Naive B cell (primary cell): ENCODE results near the gene PDE6G. TPM values are rescaled to one million over a fixed set of nuclear protein-coding genes. Genes with fewer than 3 reads are reported as not detected.

Experiments used
- ATAC-seq, 2 donors: fragments of 150-1000 bp; cut with Tn5 transposase; 2 replicates each; pipeline ENCODE4 v1.10.0; 2021; ENCODE audit warnings: low read depth in 2 of 2, mild to moderate bottlenecking in 2 of 2, moderate library complexity in 2 of 2
- DNase-seq: peaks from one replicate; pipeline ENCODE4 v3.0.0; 2022
- H3K27ac Mint-ChIP-seq, 6 donors: one replicate each; pipeline ENCODE4 v1.8.0; 2020 to 2022; ENCODE audit warnings: mild to moderate bottlenecking in 6 of 6, mixed read lengths in 6 of 6, moderate library complexity in 5 of 6, inconsistent platforms in 2 of 6
- H3K27me3 Mint-ChIP-seq, 3 donors: one replicate each; pipeline ENCODE4 v1.8.0; 2021 to 2022; ENCODE audit warnings: mixed read lengths in 3 of 3, mild to moderate bottlenecking in 1 of 3
- H3K36me3 Mint-ChIP-seq, 2 donors: one replicate each; pipeline ENCODE4 v1.8.0; 2020 to 2022; ENCODE audit warnings: mixed read lengths in 2 of 2, inconsistent platforms in 1 of 2, mild to moderate bottlenecking in 1 of 2
- H3K4me1 Mint-ChIP-seq, 3 donors: one replicate each; pipeline ENCODE4 v1.8.0; 2020 to 2022; ENCODE audit warnings: mixed read lengths in 3 of 3, inconsistent platforms in 1 of 3, mild to moderate bottlenecking in 1 of 3, moderate library complexity in 1 of 3
- H3K4me3 Mint-ChIP-seq, 8 donors: one replicate each; pipeline ENCODE4 v1.8.0; 2020 to 2022; ENCODE audit warnings: mild to moderate bottlenecking in 8 of 8, mixed read lengths in 8 of 8, moderate library complexity in 8 of 8, inconsistent platforms in 2 of 8
- H3K9me3 Mint-ChIP-seq, 7 donors: one replicate each; pipeline ENCODE4 v1.8.0; 2020 to 2022; ENCODE audit warnings: mixed read lengths in 7 of 7, mild to moderate bottlenecking in 5 of 7, inconsistent platforms in 2 of 7, moderate library complexity in 1 of 7
- polyA plus RNA-seq, 6 donors: library from polyadenylated mRNA; unstranded; fragments of 300-500 nt; fragmentation: Illumina TruSeq; gene quantifications; one replicate each; pipeline ENCODE4 v1.2.3, GENCODE V29; 2021; ENCODE audit warnings: low read depth in 6 of 6

Gene PDE6G
- polyA plus RNA-seq, 6 donors from 2014 or later = 2.1 to 16.1 (median 5.1) TPM

DNA sequence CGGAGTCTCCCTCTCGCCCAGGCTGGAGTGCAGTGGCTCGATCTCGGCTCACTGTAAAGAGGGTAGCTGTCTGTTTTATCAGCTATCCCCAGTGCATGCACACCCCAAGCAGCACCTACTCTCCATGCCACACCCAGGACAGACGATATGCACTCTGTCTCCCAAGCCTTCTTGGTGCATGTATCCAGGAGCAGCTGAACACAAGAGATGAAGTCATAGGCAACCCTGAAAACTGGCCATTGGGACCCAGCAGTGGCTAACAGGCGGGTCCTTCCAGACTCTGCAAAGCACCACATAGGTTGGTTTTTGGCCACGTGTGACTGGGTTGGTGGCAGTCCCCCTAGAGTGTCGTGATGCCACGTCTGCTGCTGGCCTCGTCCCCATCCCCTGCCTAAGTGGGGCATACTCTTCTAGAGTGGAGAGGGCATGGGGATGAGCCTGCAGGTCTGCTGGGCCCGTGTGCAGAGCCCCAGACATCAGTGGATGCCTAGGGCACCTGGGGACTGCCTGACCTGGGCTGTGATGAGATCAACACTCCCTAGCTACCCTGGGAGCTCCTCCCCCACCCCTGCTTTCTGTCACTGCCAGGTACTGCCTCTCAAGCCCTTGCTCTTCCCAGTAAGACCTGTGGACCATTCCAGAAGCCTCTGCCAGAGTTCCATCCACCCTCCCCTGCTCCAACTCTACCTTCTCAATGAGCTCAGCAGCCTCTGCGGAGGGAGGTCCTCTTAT, 9.3 kb downstream of the PDE6G start:
- DNase-seq (no peak), ATAC-seq (no peak)
- peaks cover 0 to 4% (median 0%) of the 10 kb centered on the region in 7 donors for H3K9me3 Mint-ChIP-seq
- no peak overlapping the region for H3K4me3 Mint-ChIP-seq
- H3K4me1 Mint-ChIP-seq = peaks cover 0 to 5% (median 2%) of the 10 kb centered on the region in 3 donors
- no peak overlapping the region for H3K27ac Mint-ChIP-seq
- peaks cover 9 to 39% (median 18%) of the 10 kb centered on the region in 3 donors for H3K27me3 Mint-ChIP-seq
- H3K36me3 Mint-ChIP-seq = no peaks in the 10 kb centered on the region

- DNase-seq (no peak), ATAC-seq (no peak)
- Mint-ChIP-seq H3K36me3 (no peaks in the 10 kb centered on the region), H3K4me3 (no peak overlapping the region), H3K4me1 (no peaks in the 10 kb centered on the region), H3K27me3 (peaks cover 9 to 26% (median 11%) of the 10 kb centered on the region in 3 donors), H3K9me3 (peaks cover 0 to 4% (median 0%) of the 10 kb centered on the region in 7 donors), H3K27ac (no peak overlapping the region)
These were observed 11.1 kb downstream of the PDE6G start for GRCh38 chr17:81644976-81645952.

- DNase-seq = no peak
- H3K36me3 Mint-ChIP-seq = no peaks in the 10 kb centered on the region
These were observed 11.8 kb downstream of the PDE6G start for GRCh38 chr17:81644496-81644895.

DNA sequence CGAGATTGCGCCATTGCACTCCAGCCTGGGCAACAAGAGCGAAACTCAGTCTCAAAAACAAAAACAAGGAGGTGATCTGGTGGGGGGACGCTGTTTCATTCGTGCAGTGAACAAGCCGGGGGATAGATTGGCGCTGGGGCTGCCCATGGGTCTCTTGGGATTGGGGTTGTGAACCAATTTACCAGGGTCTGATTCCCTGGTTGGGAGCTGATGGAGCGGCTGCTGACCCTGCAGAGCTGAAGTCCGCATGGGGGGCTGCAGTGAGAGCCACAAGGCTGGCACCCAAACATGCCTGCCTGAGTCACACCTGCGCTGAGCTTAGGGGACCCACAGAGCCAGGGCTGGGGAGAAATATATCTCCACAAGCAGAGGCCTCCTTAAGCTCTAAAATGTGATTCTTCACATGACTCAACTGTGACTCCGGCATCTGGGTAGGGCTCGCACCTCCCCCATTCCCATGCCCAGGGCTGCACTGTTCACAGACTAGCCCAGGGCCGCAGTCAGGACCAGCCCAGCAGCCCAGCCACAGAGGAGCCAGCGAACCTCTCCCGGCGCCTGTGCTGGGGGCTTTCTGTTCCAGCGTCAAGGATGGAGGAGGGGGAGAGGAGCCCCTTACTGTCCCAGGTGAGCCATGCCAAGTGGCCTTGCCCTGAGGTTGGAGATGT, 14.4 kb downstream of the PDE6G start:
- H3K9me3 Mint-ChIP-seq = no peaks in the 10 kb centered on the region
- H3K27me3 Mint-ChIP-seq = peaks cover 0 to 3% (median 2%) of the 10 kb centered on the region in 3 donors
- peaks cover 0 to 5% (median 3%) of the 10 kb centered on the region in 3 donors for H3K4me1 Mint-ChIP-seq
- ATAC-seq (no peak), DNase-seq (no peak)
- H3K36me3 Mint-ChIP-seq = no peaks in the 10 kb centered on the region
- no peak overlapping the region for H3K27ac Mint-ChIP-seq
- H3K4me3 Mint-ChIP-seq = peak overlapping the region in 1 of 8 donors; percentile 49

More at GRCh38 chr17:81644496-81644895, 11.8 kb downstream of the PDE6G start:
- peaks cover 0 to 4% (median 0%) of the 10 kb centered on the region in 7 donors for H3K9me3 Mint-ChIP-seq
- ATAC-seq = no peak
- H3K27me3 Mint-ChIP-seq = peaks cover 9 to 21% (median 11%) of the 10 kb centered on the region in 3 donors
- no peak overlapping the region for H3K4me3 Mint-ChIP-seq
- H3K4me1 Mint-ChIP-seq = no peaks in the 10 kb centered on the region
- no peak overlapping the region for H3K27ac Mint-ChIP-seq

GRCh38 chr17:81640011-81640410, 16.3 kb downstream of the PDE6G start:
- Mint-ChIP-seq H3K4me3 (peak overlapping the region in 1 of 8 donors; percentile 22), H3K27ac (no peak overlapping the region), H3K4me1 (peaks cover 4 to 15% (median 12%) of the 10 kb centered on the region in 3 donors), H3K36me3 (no peaks in the 10 kb centered on the region), H3K9me3 (no peaks in the 10 kb centered on the region), H3K27me3 (no peaks in the 10 kb centered on the region)
- ATAC-seq = no peak
- DNase-seq = no peak

DNA sequence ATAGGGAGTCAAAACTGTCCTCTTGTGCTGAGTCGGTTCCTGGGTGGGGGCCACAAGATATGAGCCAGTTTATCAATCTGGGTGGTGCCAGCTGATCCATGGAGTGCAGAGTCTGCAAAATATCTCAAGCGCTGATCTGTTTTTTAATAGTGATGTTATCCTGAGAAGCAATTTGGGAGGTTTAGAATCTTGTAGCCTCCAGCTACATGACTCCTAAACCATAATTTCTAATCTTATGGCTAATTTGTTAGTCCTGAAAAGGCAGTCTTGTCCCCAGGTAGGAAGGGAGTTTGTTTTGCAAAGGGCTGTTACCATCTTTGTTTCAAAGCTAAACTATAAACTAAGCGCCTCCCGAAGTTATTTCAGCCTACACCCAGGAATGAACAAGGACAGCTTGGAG, 17.7 kb downstream of the PDE6G start:
- Mint-ChIP-seq H3K27me3 (no peaks in the 10 kb centered on the region), H3K36me3 (no peaks in the 10 kb centered on the region), H3K27ac (peak overlapping the region in 1 of 6 donors; percentile 88), H3K4me3 (peak overlapping the region in 5 of 8 donors; percentile 6 to 76 (median 53)), H3K4me1 (peaks cover 4 to 21% (median 12%) of the 10 kb centered on the region in 3 donors), H3K9me3 (no peaks in the 10 kb centered on the region)
- no peak for ATAC-seq
- no peak for DNase-seq

- H3K9me3 Mint-ChIP-seq = no peaks in the 10 kb centered on the region
- peaks cover 9 to 26% (median 14%) of the 10 kb centered on the region in 3 donors for H3K4me1 Mint-ChIP-seq
- peak; percentile 85 to 93 for ATAC-seq
- H3K4me3 Mint-ChIP-seq = peak within 1 kb of the TSS; percentile 90 to 97 (median 92)
- no peaks in the 10 kb centered on the region for H3K36me3 Mint-ChIP-seq
- peak; percentile 76 for DNase-seq
- H3K27ac Mint-ChIP-seq = peak within 1 kb of the TSS; percentile 73 to 93 (median 84)
- no peaks in the 10 kb centered on the region for H3K27me3 Mint-ChIP-seq
These were observed 19.6 kb downstream of the PDE6G start, which contains the start of the genes NPLOC4 and TSPAN10 for GRCh38 chr17:81636505-81637288. Gene NPLOC4 (minus strand): TSS chr17:81637112. CDS start chr17:81636930, 182 bp downstream. Gene TSPAN10 (plus strand): TSS chr17:81637196. CDS start chr17:81642413, 5,217 bp downstream.

- ATAC-seq (no peak), DNase-seq (no peak)
- no peaks in the 10 kb centered on the region for H3K9me3 Mint-ChIP-seq
- H3K36me3 Mint-ChIP-seq = no peaks in the 10 kb centered on the region
- peak overlapping the region; percentile 38 to 93 (median 83) for H3K27ac Mint-ChIP-seq
- H3K4me1 Mint-ChIP-seq = peaks cover 12 to 30% (median 19%) of the 10 kb centered on the region in 3 donors
- peak overlapping the region; percentile 89 to 97 (median 92) for H3K4me3 Mint-ChIP-seq
- H3K27me3 Mint-ChIP-seq = no peaks in the 10 kb centered on the region
These were observed 20.3 kb downstream of the PDE6G start for GRCh38 chr17:81635973-81636504.

DNA sequence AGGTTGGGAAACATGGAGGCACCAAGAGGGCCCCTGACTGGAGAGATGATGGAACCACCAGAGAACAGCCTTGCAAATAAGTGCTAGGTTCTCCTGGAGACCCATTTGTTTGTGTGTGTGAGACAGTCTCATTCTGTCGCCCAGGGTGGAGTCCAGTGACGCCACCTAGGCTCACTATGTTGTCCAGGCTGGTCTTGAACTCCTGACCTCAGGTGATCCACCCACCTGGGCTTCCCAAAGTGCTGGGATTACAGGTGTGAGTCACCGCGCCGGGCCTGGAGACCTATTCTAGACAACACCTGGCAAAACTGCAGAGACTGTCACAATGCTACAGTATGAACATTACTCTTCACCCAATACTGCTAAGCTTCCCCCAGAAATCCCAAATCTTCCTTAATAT, 20.9 kb downstream of the PDE6G start:
- ATAC-seq (no peak), DNase-seq (no peak)
- Mint-ChIP-seq H3K4me3 (peak overlapping the region; percentile 89 to 97 (median 92)), H3K4me1 (peaks cover 14 to 32% (median 19%) of the 10 kb centered on the region in 3 donors), H3K9me3 (no peaks in the 10 kb centered on the region), H3K27me3 (no peaks in the 10 kb centered on the region), H3K36me3 (no peaks in the 10 kb centered on the region), H3K27ac (peak overlapping the region in 2 of 6 donors; percentile 39 to 92)

DNA sequence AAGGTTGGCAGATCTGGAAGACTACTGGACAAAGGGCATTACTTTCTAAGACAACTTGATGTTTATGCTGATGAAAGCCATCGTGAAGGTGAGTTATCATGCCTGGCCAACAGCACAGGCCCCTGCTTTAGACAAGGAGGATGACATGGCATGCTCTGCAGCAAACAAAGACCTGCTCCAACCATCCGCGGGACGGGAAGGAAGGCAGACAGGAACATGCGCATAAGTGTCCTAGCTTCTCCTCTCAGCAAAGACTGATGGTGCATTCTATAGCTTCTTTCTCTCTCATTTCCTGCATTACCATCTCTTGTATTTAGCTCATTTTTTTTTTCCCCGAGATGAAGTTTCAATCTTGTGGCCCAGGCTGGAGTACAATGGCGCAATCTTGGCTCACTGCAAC, 24.9 kb downstream of the PDE6G start:
- Mint-ChIP-seq H3K4me3 (no peak overlapping the region), H3K9me3 (no peaks in the 10 kb centered on the region), H3K27me3 (no peaks in the 10 kb centered on the region), H3K4me1 (peaks cover 13 to 34% (median 15%) of the 10 kb centered on the region in 3 donors), H3K36me3 (peaks cover 0 to 8% of the 10 kb centered on the region in 2 donors), H3K27ac (peak overlapping the region in 1 of 6 donors; percentile 93)
- DNase-seq (no peak), ATAC-seq (no peak)

- H3K36me3 Mint-ChIP-seq = peaks cover 4 to 16% of the 10 kb centered on the region in 2 donors
- H3K27ac Mint-ChIP-seq = no peak overlapping the region
These were observed 26.1 kb downstream of the PDE6G start for GRCh38 chr17:81630274-81630673.

More at GRCh38 chr17:81630274-81630673, 26.1 kb downstream of the PDE6G start:
- DNase-seq (no peak), ATAC-seq (no peak)
- H3K4me3 Mint-ChIP-seq = no peak overlapping the region
- H3K4me1 Mint-ChIP-seq = peaks cover 10 to 26% (median 14%) of the 10 kb centered on the region in 3 donors
- H3K9me3 Mint-ChIP-seq = peaks cover 0 to 2% (median 0%) of the 10 kb centered on the region in 7 donors
- H3K27me3 Mint-ChIP-seq = no peaks in the 10 kb centered on the region
